ENCODE results near the gene PRKCH. TPM values are rescaled to one million over a fixed set of nuclear protein-coding genes. Genes with fewer than 3 reads are reported as not detected.

PRKCH gene
- total and polyA plus RNA-seq, 9 of the 15 experiments (the other 6 are each of a cell fraction or from before 2014, with no cell fraction given), result 0.61 to 4.4 (median 4.0) TPM

GRCh38 chr14:61430066-61430757 lies 108.8 kb downstream of the PRKCH start:
- Histone ChIP-seq H4K20me1 (replicated peaks; ENCODE audit: control insufficient read depth, insufficient read depth, low read length) (no peaks in the 10 kb centered on the region), H3K27me3 (ENCODE audit: control insufficient read depth in 2 of 2, insufficient read depth in 2 of 2, low read length in 2 of 2) (no peaks in the 10 kb centered on the region), H3K9me1 (ENCODE audit: control insufficient read depth, insufficient read depth, low read length) (no peaks in the 10 kb centered on the region), H2AFZ (ENCODE audit: low read depth, low read length) (no peak overlapping the region), H3K79me2 (ENCODE audit: control insufficient read depth, insufficient read depth, low read length) (no peaks in the 10 kb centered on the region), H3K9me3 (replicated peaks; ENCODE audit: control insufficient read depth, insufficient read depth, low read depth, low read length) (no peaks in the 10 kb centered on the region), H3K4me1 (replicated peaks in 1 of 2; ENCODE audit: control insufficient read depth in 2 of 2, insufficient read depth in 2 of 2, low read length in 2 of 2) (no peaks in the 10 kb centered on the region), H3K36me3 (ENCODE audit: control insufficient read depth, insufficient read depth, low read length) (no peaks in the 10 kb centered on the region), H3K4me2 (ENCODE audit: insufficient read depth, low read length) (no peak overlapping the region), H3K4me3 (no peak overlapping the region), H3K9ac (ENCODE audit: insufficient read depth in 1 of 2, low read depth in 2 of 2, low read length in 2 of 2) (no peak overlapping the region), H3K27ac (ENCODE audit: extremely low read depth, low read depth, low read length) (no peak overlapping the region)
- ATAC-seq, result no peak
- in situ Hi-C loops (cut with MboI), result no loop called here
- intact Hi-C loops (cut with micrococcal nuclease), result no loop called here
- no peak for DNase-seq (ENCODE audit: extremely low read depth in 1 of 4, low spot score in 3 of 4)
- no peak for FAIRE-seq
- POLR2A ChIA-PET, result no interaction called here
- BruUV-seq (replicated peaks), result no TSS peak
- CTCF ChIA-PET (ENCODE audit: low intra/inter-chr PET ratio), result no interaction called here
- 36% methylated on average over 2 of the region's 2 CpGs for WGBS (ENCODE audit: insufficient coverage, low coverage, missing lambda C conversion rate)
- TF ChIP-seq GTF2A2 (tag; IDR thresholded peaks at IDR 0.05) (no peak), ZNF146 (CRISPR knock-in tag; IDR thresholded peaks at IDR 0.05; ENCODE audit: unreplicated experiment) (no peak), SIRT6 (IDR thresholded peaks at IDR 0.05; ENCODE audit: low read depth, low read length) (no peak), ZNF318 (IDR thresholded peaks at IDR 0.05; ENCODE audit: borderline replicate concordance in 1 of 2, low read depth in 1 of 2) (no peak), PREB (CRISPR knock-in tag; IDR thresholded peaks at IDR 0.05) (no peak), RBFOX2 (IDR thresholded peaks at IDR 0.05; ENCODE audit: low read depth, low read length) (no peak), ZNF311 (CRISPR knock-in tag; IDR thresholded peaks at IDR 0.05) (no peak), GABPB1 (CRISPR knock-in tag; IDR thresholded peaks at IDR 0.05) (no peak), GABPA (tag; conservative IDR thresholded peaks at IDR 0.05; ENCODE audit: low read depth) (no peak), TARDBP (IDR thresholded peaks at IDR 0.05) (no peak), CHD2 (IDR thresholded peaks at IDR 0.05; ENCODE audit: low read depth, low read length) (no peak), MLLT1 (IDR thresholded peaks at IDR 0.05) (no peak)
